AG09309 (cell line): ENCODE results near the gene ROS1.

Experiments used
- DNase-seq: peaks from one replicate; pipeline ENCODE4 v3.0.0-alpha.2; 2010; ENCODE audit warnings: low read depth
- H3K4me3 ChIP-seq: 2 replicates; pipeline ENCODE4 v1.5.1; 2011; ENCODE audit warnings: mild to moderate bottlenecking, low read depth, low read length, moderate library complexity; ENCODE audit not compliant: control insufficient read depth
- TF ChIP-seq, protein P1 (sequence below): IDR thresholded peaks from 2 replicates; pipeline ENCODE4 v1.5.1; 2011; ENCODE audit warnings: mild to moderate bottlenecking, low read depth, low read length, inconsistent platforms; ENCODE audit not compliant: insufficient read depth, control insufficient read depth; ENCODE audit errors: missing control alignments

Gene ROS1

DNA sequence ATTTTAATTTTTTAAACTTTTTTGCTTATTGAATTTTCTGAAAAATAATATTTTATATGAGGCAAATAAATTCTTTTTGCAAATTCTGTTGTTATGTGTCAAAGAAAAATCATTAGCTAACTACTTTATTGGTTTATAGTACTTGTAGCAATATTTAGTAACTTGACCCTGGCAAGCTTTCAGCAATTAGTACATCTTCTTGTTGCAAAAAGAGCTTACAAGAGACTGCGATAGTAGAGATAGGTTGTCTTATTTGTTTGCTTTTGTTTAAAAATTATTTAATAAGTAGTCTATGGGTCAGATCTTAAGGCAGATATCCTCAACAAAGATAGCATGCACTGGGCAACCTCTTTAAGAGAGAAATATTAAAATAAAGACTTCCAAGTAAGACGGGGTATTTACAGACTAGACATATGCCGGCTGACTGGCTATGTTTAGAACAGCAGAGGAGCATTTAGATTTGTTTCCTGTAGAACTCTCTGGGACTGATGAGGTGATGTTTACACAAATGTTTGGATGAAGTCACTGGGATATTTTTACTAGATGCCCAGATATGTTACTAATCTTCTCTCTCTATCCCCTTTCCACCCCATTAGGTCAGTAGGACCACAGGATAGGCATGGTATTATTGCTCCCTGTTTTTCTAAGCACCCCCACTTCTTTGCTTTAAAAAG lies 135.4 kb downstream of the ROS1 start:
- TF ChIP-seq, protein P1, sequence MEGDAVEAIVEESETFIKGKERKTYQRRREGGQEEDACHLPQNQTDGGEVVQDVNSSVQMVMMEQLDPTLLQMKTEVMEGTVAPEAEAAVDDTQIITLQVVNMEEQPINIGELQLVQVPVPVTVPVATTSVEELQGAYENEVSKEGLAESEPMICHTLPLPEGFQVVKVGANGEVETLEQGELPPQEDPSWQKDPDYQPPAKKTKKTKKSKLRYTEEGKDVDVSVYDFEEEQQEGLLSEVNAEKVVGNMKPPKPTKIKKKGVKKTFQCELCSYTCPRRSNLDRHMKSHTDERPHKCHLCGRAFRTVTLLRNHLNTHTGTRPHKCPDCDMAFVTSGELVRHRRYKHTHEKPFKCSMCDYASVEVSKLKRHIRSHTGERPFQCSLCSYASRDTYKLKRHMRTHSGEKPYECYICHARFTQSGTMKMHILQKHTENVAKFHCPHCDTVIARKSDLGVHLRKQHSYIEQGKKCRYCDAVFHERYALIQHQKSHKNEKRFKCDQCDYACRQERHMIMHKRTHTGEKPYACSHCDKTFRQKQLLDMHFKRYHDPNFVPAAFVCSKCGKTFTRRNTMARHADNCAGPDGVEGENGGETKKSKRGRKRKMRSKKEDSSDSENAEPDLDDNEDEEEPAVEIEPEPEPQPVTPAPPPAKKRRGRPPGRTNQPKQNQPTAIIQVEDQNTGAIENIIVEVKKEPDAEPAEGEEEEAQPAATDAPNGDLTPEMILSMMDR, result no peak
- no peak for DNase-seq
- no peak overlapping the region for H3K4me3 ChIP-seq

DNA sequence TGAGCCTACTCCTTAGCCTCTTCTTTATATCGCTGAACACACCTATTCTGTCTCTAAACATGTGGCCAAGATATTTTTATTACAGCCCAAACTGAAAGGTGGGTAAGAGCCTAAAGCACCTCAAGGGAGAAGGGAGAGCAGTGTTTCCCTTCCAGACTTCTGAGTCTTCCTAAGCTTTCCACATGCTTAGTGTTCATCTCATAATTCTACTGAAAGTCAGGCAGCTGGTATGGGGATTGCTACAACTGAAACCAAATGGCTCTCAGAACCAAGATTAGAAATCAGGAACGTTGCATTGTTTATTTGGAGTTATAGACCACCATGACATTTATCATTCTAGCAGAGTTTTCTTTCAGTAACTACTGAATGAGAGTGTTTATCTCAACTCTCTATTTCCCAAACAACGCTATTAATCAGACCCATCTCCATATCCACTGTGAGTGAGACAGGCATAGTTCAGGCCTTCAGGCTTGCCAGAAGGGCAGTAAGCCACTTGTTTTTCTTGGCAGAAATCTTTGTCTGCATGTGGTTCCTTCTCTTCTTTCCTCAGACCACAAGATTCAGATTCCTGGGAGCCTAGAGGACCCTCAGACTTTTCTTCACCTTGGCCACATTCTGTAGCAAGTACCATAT lies 137.5 kb downstream of the ROS1 start:
- no peak overlapping the region for H3K4me3 ChIP-seq
- TF ChIP-seq, protein P1, result no peak
- no peak for DNase-seq

DNA sequence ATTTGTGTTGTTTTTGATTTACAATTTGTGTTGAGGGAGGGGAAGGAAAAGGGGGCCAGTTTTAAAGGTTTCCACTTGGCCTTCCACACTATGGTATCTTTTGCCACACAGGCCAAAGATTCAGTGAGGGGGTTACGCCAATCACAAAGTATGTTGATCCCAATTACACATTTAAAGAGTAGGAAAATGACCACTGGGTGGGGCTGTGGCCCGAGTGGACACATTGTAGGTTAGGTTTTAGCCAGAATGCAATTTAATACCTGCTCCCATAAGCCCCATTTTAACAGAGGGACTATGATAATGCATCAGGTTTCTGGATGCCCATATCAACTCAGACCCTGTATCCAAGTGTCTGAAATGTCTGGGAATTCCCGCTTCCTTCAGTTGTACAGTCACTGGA lies 144.8 kb downstream of the ROS1 start:
- no peak for DNase-seq
- H3K4me3 ChIP-seq, result no peak overlapping the region
- TF ChIP-seq, protein P1, result peak; percentile 42

DNA sequence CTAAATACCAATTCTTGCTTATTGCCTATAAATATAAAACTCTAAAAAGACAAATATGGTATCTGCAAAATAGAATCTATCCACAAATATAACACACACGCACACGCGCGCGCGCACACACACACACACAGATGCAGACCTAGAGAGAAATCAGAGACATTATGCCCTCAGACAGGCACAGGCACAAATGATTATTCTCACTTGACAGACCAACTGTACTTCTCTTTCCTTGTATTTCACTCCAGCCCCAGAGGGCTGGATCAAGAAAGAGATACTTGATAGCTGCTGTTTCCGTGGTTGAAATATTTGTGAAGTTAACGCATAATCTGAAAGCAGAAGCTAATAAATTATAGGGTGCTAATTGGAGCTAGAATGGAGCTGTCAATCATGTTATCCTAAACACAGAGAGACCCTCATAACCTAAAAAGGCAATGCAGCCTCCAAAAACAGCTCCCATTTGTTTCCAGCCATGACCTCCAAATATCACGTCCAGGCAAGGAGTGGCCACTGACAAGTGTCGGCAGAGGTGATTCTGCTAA lies 148.9 kb downstream of the ROS1 start:
- DNase-seq, result no peak
- TF ChIP-seq, protein P1, result no peak
- H3K4me3 ChIP-seq, result no peak overlapping the region

DNA sequence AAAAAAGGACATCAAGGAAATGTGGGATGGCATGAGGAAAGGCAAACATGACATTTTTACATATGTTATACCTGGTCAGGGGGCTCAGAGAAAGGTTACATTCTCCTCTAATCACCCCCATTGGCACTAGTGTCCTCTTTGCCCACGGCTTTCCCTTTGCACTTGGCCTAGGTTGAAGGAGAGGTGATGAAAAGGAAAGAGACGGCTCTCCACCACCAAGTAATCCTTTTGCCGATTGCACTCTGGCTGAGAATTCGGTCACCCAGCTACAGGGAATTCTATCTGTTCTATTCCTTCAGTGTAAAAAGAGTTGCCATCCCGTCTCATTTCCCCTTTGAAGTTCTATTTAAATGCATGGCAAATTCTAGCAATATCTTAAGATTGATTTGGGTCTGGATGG lies 150.0 kb downstream of the ROS1 start:
- no peak for DNase-seq

DNA sequence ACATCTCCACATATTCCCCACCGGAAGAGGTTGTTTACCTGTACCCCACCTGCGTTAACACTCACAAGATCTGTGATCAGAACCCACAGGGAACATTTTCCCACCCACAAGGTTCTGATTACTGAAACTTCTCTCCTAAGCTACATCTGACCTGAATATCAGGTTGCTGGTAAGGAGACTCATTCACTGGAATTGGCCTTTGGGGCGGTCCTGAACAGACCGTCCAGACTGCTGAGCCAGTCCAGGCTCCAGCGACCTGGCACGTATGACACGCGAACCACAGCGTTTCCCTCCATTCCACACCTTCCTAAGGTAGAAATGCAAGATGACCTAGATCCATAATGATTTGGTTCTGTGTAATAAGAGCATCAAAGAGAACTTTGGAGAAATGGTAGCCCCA lies 150.5 kb downstream of the ROS1 start:
- no peak for DNase-seq
- H3K4me3 ChIP-seq, result no peak overlapping the region
- TF ChIP-seq, protein P1, result no peak

More for the DNA sequence above, 150.0 kb downstream of the ROS1 start:
- TF ChIP-seq, protein P1, result no peak
- H3K4me3 ChIP-seq, result no peak overlapping the region

DNA sequence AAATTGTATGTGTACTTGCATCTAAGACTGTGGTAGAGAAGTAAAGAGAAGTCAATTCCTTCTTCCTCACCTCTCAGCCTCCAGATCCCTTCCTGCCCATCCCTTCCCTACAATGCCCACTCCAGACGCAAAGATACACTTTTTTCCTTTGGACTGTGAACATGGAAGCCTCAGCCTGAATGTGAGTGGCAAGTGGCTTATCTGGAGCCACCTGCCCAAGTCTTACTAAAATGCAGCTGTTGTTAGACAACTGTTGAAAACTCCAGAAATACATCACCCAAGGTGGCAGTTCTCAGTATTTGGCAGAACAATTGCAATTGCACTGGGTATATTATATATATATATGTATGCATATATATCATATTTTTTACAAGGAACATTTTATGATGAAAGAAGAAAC lies 152.9 kb downstream of the ROS1 start:
- no peak overlapping the region for H3K4me3 ChIP-seq

More for the DNA sequence above, 152.9 kb downstream of the ROS1 start:
- TF ChIP-seq, protein P1, result no peak
- no peak for DNase-seq
